Fibroblast of lung (primary cell): ENCODE results near the gene ZNF280B.

Source experiments
- EZH2 ChIP-seq: IDR thresholded peaks from 2 replicates; pipeline ENCODE4 v1.5.1; 2012; ENCODE audit warnings: low read length, control low read depth, mild to moderate bottlenecking; ENCODE audit errors: missing control alignments
- TF ChIP-seq, protein P1 (sequence below), 2 donors: IDR thresholded peaks in 1 of 2; conservative IDR thresholded peaks in 1 of 2; 1 replicate in 1 of 2; 2 replicates in 1 of 2; pipeline ENCODE4 v1.5.1; 2011 to 2012; ENCODE audit warnings: low read length in 2 of 2, control low read depth in 1 of 2, inconsistent platforms in 1 of 2, low read depth in 1 of 2, mild to moderate bottlenecking in 1 of 2

DNA sequence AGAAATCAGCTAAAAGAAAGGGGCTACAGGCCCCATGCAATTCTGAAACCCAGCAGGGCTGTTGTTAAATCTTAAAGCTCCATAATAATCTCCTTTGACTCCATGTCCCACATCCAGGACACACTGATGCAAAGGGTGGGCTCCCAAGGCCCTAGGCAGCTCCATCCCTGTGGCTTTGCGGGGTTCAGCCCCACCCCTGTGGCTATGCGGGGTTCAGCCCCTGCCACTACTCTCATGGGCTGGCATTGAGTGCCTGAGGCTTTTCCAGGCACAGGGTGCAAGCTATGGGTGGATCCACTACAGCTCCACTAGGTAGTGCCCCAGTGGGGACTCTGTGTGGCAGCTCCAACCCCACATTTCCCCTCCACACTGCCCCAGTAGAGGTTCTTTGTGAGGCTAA, 20.2 kb upstream of the ZNF280B start:
- TF ChIP-seq, protein P1, sequence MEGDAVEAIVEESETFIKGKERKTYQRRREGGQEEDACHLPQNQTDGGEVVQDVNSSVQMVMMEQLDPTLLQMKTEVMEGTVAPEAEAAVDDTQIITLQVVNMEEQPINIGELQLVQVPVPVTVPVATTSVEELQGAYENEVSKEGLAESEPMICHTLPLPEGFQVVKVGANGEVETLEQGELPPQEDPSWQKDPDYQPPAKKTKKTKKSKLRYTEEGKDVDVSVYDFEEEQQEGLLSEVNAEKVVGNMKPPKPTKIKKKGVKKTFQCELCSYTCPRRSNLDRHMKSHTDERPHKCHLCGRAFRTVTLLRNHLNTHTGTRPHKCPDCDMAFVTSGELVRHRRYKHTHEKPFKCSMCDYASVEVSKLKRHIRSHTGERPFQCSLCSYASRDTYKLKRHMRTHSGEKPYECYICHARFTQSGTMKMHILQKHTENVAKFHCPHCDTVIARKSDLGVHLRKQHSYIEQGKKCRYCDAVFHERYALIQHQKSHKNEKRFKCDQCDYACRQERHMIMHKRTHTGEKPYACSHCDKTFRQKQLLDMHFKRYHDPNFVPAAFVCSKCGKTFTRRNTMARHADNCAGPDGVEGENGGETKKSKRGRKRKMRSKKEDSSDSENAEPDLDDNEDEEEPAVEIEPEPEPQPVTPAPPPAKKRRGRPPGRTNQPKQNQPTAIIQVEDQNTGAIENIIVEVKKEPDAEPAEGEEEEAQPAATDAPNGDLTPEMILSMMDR (conservative IDR thresholded peaks at IDR 0.05 in 1 of 2, IDR thresholded peaks at IDR 0.05 in 1 of 2; ENCODE audit: low read depth in 1 of 2, low read length in 2 of 2) = no peak
- no peak for TF ChIP-seq EZH2
